Fibroblast of lung (primary cell): Measurements from ENCODE around the gene CYP4F8. TPM values are rescaled to one million over a fixed set of nuclear protein-coding genes. Genes with fewer than 3 reads are reported as not detected.
"Not testable (repeated sequence)": the region's sequence is repeated elsewhere in the genome, so short reads cannot be mapped to it uniquely, and the experiment has no call there.

ENCODE experiments used
- DNase-seq, 2 donors: peaks; one replicate each; pipeline versions ENCODE4 v3.0.0 to v3.0.0-alpha.2; 2010; ENCODE audit warnings: low read depth in 2 of 2
- H2AFZ ChIP-seq: 2 replicates; pipeline ENCODE4 v1.5.1; 2012; ENCODE audit warnings: low read length, control low read depth, inconsistent platforms
- H3K27ac ChIP-seq: 2 replicates; pipeline ENCODE4 v1.5.1; 2011; ENCODE audit warnings: low read length, control low read depth; ENCODE audit not compliant: insufficient read depth
- H3K27me3 ChIP-seq: 2 replicates; pipeline ENCODE4 v1.5.1; 2011; ENCODE audit warnings: mild to moderate bottlenecking, low read length; ENCODE audit not compliant: control insufficient read depth, insufficient read depth
- H3K36me3 ChIP-seq: 2 replicates; pipeline ENCODE4 v1.5.1; 2011; ENCODE audit warnings: low read length; ENCODE audit not compliant: control insufficient read depth, insufficient read depth
- H3K4me1 ChIP-seq: 2 replicates; pipeline ENCODE4 v1.5.1; 2011; ENCODE audit warnings: low read length; ENCODE audit not compliant: control insufficient read depth, insufficient read depth; ENCODE audit errors: extremely low read depth
- H3K4me2 ChIP-seq: 2 replicates; pipeline ENCODE4 v1.5.1; 2011; ENCODE audit warnings: low read length, control low read depth; ENCODE audit not compliant: insufficient read depth; ENCODE audit errors: extremely low read depth
- H3K4me3 ChIP-seq, 4 experiments: fragments of 200-600 bp in 1 of 4; sonication (generic) in 1 of 4; replicated peaks in 1 of 4; 2 replicates each; pipeline ENCODE4 v1.5.1; 2011 to 2016; ENCODE audit warnings: low read length in 4 of 4, low read depth in 3 of 4, mild to moderate bottlenecking in 3 of 4, control low read depth in 2 of 4, inconsistent platforms in 1 of 4, mixed read lengths in 1 of 4; ENCODE audit not compliant: insufficient read depth in 1 of 4; ENCODE audit errors: control extremely low read depth in 1 of 4
- H3K79me2 ChIP-seq: 2 replicates; pipeline ENCODE4 v1.5.1; 2012; ENCODE audit warnings: mild to moderate bottlenecking, low read length, inconsistent platforms; ENCODE audit not compliant: control insufficient read depth, insufficient read depth
- H3K9ac ChIP-seq: 2 replicates; pipeline ENCODE4 v1.5.1; 2011; ENCODE audit warnings: mild to moderate bottlenecking, low read length, control low read depth; ENCODE audit not compliant: insufficient read depth
- H3K9me3 ChIP-seq: 2 replicates; pipeline ENCODE4 v1.5.1; 2012; ENCODE audit warnings: low read depth, low read length; ENCODE audit not compliant: control insufficient read depth, insufficient read depth
- H4K20me1 ChIP-seq: 2 replicates; pipeline ENCODE4 v1.5.1; 2011; ENCODE audit warnings: low read length; ENCODE audit not compliant: control insufficient read depth, insufficient read depth; ENCODE audit errors: extremely low read depth
- CTCF ChIP-seq, 2 donors: IDR thresholded peaks in 1 of 2; conservative IDR thresholded peaks in 1 of 2; 1 replicate in 1 of 2; 2 replicates in 1 of 2; pipeline ENCODE4 v1.5.1; 2011 to 2012; ENCODE audit warnings: low read length in 2 of 2, control low read depth in 1 of 2, inconsistent platforms in 1 of 2, low read depth in 1 of 2, mild to moderate bottlenecking in 1 of 2
- EZH2 ChIP-seq: IDR thresholded peaks from 2 replicates; pipeline ENCODE4 v1.5.1; 2012; ENCODE audit warnings: low read length, control low read depth, mild to moderate bottlenecking; ENCODE audit errors: missing control alignments
- polyA plus RNA-seq, 2 donors: library from polyadenylated mRNA; depleted of rRNA in 1 of 2; stranded (reverse) in 1 of 2; unstranded in 1 of 2; fragments of >200 nt; gene quantifications; 2 replicates each; pipeline ENCODE4 v1.2.1, GENCODE V29; 2011 to 2012; ENCODE audit warnings: missing spikeins in 1 of 2
- total RNA-seq: library from RNA; depleted of rRNA; stranded (reverse); fragments of >200 nt; gene quantifications from 2 replicates; pipeline ENCODE4 v1.2.1, GENCODE V29; 2014

The CYP4F8 gene
- total and polyA plus RNA-seq, 2 donors (not counting 1 experiment from before 2014, with no cell fraction given): not detected

DNA sequence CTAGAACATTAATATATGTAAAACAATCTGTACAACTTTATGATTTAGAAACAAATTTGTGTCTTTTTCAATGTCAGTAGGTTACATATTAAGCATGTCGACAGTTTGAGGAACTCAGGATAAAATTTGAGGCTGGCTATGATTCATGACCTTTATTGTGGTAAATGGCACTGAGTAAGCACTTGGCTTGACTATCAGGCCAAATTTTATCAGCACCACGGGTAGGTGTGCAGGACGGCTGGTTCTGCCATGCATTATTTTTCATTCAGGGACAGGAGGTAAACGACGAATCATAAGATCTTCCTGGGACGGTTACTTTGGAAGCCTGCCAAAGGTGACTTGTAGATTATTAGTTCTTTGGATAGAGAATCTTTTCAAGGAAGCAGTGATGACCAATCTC is 19.9 kb upstream of the CYP4F8 start:
- Histone ChIP-seq H3K79me2 (no peaks in the 10 kb centered on the region), H3K27ac (no peak overlapping the region), H3K9ac (no peak overlapping the region), H4K20me1 (no peaks in the 10 kb centered on the region), H3K9me3 (no peaks in the 10 kb centered on the region), H3K4me1 (no peaks in the 10 kb centered on the region), H2AFZ (no peak overlapping the region), H3K4me3 (no peak overlapping the region), H3K4me2 (no peak overlapping the region), H3K27me3 (no peaks in the 10 kb centered on the region), H3K36me3 (no peaks in the 10 kb centered on the region)
- DNase-seq: no peak
- TF ChIP-seq EZH2 (no peak), CTCF (conservative IDR thresholded peaks at IDR 0.05 in 1 of 2, IDR thresholded peaks at IDR 0.05 in 1 of 2; ENCODE audit: low read depth in 1 of 2, low read length in 2 of 2) (no peak)

GRCh38 chr19:15607978-15608925 is 6.8 kb upstream of the CYP4F8 start:
- not testable (repeated sequence) for H3K27ac ChIP-seq, H3K4me2 ChIP-seq, H3K9me3 ChIP-seq, H3K4me3 ChIP-seq, H3K79me2 ChIP-seq, H4K20me1 ChIP-seq, H3K9ac ChIP-seq, DNase-seq, H2AFZ ChIP-seq, H3K27me3 ChIP-seq, H3K4me1 ChIP-seq, H3K36me3 ChIP-seq

DNA sequence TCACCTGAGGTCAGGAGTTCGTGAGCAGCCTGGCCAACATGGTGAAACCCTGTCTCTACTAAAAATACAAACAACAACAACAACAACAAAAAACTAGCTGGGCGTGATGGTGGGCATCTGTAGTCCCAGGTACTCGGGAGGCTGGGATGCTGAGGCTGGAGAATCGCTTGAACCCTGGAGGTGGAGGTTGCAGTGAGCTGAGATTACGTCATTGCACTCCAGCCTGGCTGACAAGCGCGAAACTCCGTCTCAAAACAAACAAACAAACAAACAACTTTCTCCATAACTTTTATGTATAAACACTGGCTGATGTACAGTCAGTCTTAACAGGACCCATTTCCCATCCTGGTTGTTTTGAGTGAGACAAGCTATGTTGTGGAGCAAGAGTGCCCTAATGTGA is 5.8 kb upstream of the CYP4F8 start:
- TF ChIP-seq EZH2: no peak
- no peak for TF ChIP-seq CTCF (conservative IDR thresholded peaks at IDR 0.05 in 1 of 2, IDR thresholded peaks at IDR 0.05 in 1 of 2; ENCODE audit: low read depth in 1 of 2, low read length in 2 of 2)
- H3K27ac ChIP-seq: no peak overlapping the region
- no peaks in the 10 kb centered on the region for H4K20me1 ChIP-seq
- H3K4me1 ChIP-seq: no peaks in the 10 kb centered on the region
- no peak for DNase-seq
- H3K9me3 ChIP-seq: no peaks in the 10 kb centered on the region
- no peak overlapping the region for H2AFZ ChIP-seq
- no peak overlapping the region for H3K9ac ChIP-seq
- no peak overlapping the region for H3K4me3 ChIP-seq
- no peaks in the 10 kb centered on the region for H3K36me3 ChIP-seq
- H3K27me3 ChIP-seq: no peaks in the 10 kb centered on the region
- no peak overlapping the region for H3K4me2 ChIP-seq
- no peaks in the 10 kb centered on the region for H3K79me2 ChIP-seq
